GM23338 (cell line): Measurements from ENCODE around the gene SULF2.

Experiments used
- EZH2 ChIP-seq: fragments of 200-600 bp; sonication (generic); IDR thresholded peaks from one replicate; pipeline ENCODE4 v1.8.0; 2017; ENCODE audit warnings: antibody characterized with exemption, mild to moderate bottlenecking, low read depth; ENCODE audit not compliant: unreplicated experiment
- POLR2AphosphoS5 ChIP-seq: IDR thresholded peaks from 2 replicates; pipeline ENCODE4 v1.6.1; 2016; ENCODE audit warnings: antibody characterized with exemption, low read depth
- TF ChIP-seq, protein P1 (sequence below), 2 experiments: fragments of 200-600 bp in 1 of 2; sonication (generic) in 1 of 2; conservative IDR thresholded peaks; 2 replicates each; pipeline versions ENCODE4 v1.5.1 to v1.6.1; 2016 to 2017; ENCODE audit warnings: antibody characterized with exemption in 2 of 2, low read depth in 2 of 2, mild to moderate bottlenecking in 2 of 2, moderate library complexity in 1 of 2

DNA sequence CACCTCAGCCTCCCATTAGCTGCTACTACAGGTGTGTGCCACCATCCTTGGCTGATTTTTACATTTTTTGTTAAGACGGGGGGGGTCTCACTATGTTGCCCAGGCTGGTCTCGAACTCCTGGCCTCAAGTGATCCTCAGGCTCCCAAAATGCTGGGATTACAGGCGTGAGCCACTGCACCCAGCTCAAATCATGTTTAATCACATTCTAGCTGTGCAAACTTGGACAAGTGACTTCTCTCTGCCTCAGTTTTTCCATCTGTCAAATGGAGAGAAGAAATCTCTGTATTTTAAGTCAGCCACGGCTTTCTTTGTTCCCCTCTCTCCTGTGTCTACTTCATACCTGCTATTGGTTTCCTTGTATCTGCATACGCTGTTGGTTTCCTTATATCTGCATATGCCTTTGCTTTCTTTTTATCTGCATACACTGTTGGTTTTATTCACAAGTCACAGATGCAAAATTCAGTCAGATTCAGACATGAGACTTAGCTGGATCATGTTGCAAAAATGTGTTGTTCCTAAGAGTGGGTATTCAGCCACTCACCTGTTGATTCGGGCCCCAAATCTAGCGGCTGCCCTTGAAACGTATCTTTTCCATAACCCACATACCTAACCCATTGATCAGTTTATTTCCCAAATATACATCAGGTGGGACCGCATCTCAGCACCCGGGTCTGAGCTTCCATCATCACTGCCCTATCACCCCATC lies 30.2 kb downstream of the SULF2 start:
- TF ChIP-seq, protein P1, sequence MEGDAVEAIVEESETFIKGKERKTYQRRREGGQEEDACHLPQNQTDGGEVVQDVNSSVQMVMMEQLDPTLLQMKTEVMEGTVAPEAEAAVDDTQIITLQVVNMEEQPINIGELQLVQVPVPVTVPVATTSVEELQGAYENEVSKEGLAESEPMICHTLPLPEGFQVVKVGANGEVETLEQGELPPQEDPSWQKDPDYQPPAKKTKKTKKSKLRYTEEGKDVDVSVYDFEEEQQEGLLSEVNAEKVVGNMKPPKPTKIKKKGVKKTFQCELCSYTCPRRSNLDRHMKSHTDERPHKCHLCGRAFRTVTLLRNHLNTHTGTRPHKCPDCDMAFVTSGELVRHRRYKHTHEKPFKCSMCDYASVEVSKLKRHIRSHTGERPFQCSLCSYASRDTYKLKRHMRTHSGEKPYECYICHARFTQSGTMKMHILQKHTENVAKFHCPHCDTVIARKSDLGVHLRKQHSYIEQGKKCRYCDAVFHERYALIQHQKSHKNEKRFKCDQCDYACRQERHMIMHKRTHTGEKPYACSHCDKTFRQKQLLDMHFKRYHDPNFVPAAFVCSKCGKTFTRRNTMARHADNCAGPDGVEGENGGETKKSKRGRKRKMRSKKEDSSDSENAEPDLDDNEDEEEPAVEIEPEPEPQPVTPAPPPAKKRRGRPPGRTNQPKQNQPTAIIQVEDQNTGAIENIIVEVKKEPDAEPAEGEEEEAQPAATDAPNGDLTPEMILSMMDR (conservative IDR thresholded peaks at IDR 0.05; ENCODE audit: low read depth in 2 of 2), result no peak
- TF ChIP-seq POLR2AphosphoS5 (no peak), EZH2 (no peak)
